ENCODE data around the gene AUH.

Gene AUH

GRCh38 chr9:91345978-91346377 is 15.7 kb downstream of the AUH start:
- H3K4me3 ChIP-seq (ENCODE audit: low read length): no peak overlapping the region
- no peak for DNase-seq (ENCODE audit: low read depth, low spot score)

- no peak for DNase-seq (ENCODE audit: low read depth, low spot score)
- H3K4me3 ChIP-seq (ENCODE audit: low read length): no peak overlapping the region
These were observed 19.1 kb downstream of the AUH start for GRCh38 chr9:91342575-91342974.

DNA sequence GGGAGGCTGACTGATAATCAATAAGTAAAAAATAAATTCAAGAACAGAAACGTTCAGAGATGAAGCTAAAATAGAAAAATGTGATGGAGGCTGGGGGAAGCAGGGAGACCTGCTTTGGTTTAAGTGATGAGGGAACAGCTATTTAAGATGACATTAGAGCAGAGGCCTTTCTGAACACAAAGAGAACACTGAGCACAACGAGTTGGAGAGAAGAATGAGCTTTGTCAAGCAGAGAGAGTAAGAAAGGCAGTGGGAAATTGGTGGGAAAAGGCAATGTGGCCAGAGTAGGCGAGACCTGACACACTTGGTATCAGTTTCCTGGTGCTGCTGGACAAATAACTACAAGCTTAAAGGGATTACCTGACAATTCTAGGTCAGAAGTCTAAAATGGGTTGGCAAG is 20.0 kb downstream of the AUH start:
- DNase-seq (ENCODE audit: low read depth, low spot score): no peak
- H3K4me3 ChIP-seq (ENCODE audit: low read length): no peak overlapping the region

DNA sequence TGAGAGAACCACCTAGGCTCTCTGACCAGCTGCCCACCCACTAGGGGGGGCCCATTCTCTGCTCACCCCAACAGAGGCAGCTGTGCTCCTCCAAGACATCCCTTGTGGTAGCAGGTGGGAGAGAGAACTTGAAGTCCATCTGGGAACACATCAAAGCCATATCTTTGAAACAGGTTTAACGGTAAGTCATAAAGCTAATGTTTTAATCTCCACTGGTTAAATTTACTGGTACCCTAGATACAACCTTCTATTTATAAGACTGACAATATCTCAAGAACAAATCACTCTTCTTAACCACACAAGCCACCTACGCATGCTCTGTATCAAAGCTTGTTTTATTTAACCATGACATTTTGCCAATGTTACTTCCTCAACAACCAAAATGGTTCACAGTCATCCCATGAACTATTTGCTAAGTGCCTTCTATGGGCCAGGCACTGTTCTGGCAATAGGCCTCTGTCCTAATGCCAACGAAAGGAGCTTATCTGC is 20.4 kb downstream of the AUH start:
- H3K4me3 ChIP-seq (ENCODE audit: low read length): no peak overlapping the region
- peak; percentile 91 for DNase-seq (ENCODE audit: low read depth, low spot score)

DNA sequence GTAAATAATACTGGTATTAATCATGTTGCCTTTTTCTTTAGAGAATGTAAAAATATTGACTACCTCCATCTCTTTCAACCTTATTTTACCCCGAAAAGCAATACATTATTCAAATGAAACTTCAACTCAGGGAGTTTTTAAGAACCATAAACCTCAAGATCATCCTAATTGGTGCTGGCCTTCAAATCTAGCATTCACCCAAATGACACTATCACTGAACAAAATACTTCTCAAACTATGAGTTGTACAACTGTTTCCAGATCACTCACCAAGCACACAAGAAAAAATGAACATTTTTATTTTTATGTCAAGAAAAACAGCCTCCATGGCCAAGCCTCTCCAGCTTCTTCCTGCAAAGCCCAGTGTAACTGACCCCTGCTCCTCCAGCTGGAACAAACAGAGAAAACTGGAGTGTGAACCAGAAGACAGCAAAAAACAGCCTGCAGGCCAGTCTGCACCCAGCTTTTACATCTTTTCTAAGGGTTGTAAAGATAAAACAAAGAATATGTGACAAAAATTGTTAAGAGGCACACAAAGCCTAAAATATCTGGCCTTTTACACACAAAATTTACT is 21.2 kb downstream of the AUH start:
- H3K4me3 ChIP-seq (ENCODE audit: low read length): no peak overlapping the region

DNA sequence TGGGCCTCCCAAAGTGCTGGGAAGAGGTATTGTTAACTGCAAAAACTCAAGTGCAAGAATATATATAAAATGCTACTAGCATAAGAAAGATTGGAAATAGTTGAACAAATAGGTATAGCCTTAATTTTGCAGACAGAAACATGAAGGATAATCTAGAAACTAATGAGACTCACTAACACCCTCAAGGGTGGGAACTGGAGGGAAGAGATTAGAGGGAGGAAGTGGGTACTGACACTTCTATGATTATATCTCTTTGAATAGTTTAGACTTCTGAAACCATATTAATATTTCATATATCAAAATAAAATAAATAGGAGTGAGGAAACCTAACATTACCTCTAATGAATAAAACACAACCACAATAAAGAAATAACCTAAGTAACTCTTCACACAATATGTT is 23.0 kb downstream of the AUH start:
- H3K4me3 ChIP-seq (ENCODE audit: low read length): no peak overlapping the region
- peak; percentile 53 for DNase-seq (ENCODE audit: low read depth, low spot score)

More for the DNA sequence above, 21.2 kb downstream of the AUH start:
- no peak for DNase-seq (ENCODE audit: low read depth, low spot score)

GRCh38 chr9:91336786-91337185 is 24.9 kb downstream of the AUH start:
- DNase-seq (ENCODE audit: low read depth, low spot score): no peak
- H3K4me3 ChIP-seq (ENCODE audit: low read length): no peak overlapping the region

DNA sequence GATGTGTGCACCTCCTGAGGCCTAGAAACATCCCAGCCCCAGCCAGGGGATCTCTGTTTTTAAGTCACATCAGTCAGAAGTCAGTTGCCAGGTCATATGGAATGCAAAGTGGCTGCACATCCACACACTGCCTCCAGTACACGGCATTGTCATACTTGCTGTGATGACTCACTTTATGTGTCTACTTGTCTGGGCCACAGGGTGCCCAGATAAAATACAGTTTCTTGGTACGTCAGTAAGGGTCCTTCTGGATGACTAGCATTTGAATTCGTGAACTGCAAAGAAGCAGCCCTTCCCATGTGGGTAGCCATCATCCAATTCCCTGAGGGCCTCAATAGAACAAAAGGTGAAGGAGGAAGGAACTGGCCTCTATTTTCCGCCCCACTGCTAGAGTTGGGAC is 27.7 kb downstream of the AUH start:
- no peak overlapping the region for H3K4me3 ChIP-seq (ENCODE audit: low read length)
- DNase-seq (ENCODE audit: low read depth, low spot score): no peak

GRCh38 chr9:91333551-91333950 is 28.2 kb downstream of the AUH start:
- H3K4me3 ChIP-seq (ENCODE audit: low read length): no peak overlapping the region
- no peak for DNase-seq (ENCODE audit: low read depth, low spot score)

GRCh38 chr9:91332546-91333231 is 29.0 kb downstream of the AUH start:
- DNase-seq (ENCODE audit: low read depth, low spot score): peak; percentile 83
- H3K4me3 ChIP-seq (ENCODE audit: low read length): peak overlapping the region; percentile 15

GRCh38 chr9:91331849-91332248 is 29.9 kb downstream of the AUH start:
- H3K4me3 ChIP-seq (ENCODE audit: low read length): no peak overlapping the region
- no peak for DNase-seq (ENCODE audit: low read depth, low spot score)

DNA sequence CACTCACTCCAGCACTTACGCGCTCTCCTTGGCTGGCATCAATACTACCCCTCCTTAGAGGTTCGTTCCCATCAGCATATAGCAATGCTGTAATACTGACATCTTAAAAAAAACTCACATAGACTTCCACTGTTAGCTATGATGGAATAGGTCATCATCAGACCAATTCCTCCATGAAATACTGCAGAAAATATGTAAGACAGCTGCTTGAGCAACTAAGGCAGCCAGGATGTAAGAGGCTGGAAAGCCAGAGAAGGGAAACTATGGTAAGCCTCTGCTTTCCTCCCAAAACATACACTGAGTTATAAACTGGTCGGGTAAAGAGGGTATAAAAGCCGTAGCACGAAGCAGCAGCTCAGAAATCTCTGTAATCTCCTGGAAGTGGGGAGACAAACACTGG is 33.5 kb downstream of the AUH start:
- DNase-seq (ENCODE audit: low read depth, low spot score): no peak
- no peak overlapping the region for H3K4me3 ChIP-seq (ENCODE audit: low read length)

- DNase-seq (ENCODE audit: low read depth, low spot score): no peak
- no peak overlapping the region for H3K4me3 ChIP-seq (ENCODE audit: low read length)
These were observed 40.0 kb downstream of the AUH start for GRCh38 chr9:91321691-91322090.

GRCh38 chr9:91320299-91320698 is 41.4 kb downstream of the AUH start:
- no peak overlapping the region for H3K4me3 ChIP-seq (ENCODE audit: low read length)
- DNase-seq (ENCODE audit: low read depth, low spot score): no peak

GRCh38 chr9:91316093-91316492 is 45.6 kb downstream of the AUH start:
- no peak for DNase-seq (ENCODE audit: low read depth, low spot score)
- no peak overlapping the region for H3K4me3 ChIP-seq (ENCODE audit: low read length)

DNA sequence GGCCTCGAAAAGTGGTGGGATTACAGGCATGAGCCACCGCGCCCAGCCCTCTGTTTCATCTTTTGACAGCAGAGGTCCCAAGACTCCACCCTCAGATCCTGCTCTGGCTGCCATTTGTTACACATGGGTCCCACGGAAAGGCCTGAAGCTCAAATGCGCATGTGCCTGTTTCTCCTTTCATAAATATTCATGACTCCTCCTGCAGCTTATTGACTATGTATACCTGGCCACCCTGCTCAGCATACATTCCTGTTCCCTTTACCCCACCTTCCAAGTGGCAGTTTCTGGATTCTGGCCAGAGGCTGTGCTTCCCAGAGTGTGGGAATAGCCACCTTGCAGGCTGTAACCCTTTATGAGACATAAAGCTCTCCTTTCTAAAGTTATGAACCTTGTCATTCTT is 46.5 kb downstream of the AUH start:
- DNase-seq (ENCODE audit: low read depth, low spot score): no peak
- H3K4me3 ChIP-seq (ENCODE audit: low read length): no peak overlapping the region

DNA sequence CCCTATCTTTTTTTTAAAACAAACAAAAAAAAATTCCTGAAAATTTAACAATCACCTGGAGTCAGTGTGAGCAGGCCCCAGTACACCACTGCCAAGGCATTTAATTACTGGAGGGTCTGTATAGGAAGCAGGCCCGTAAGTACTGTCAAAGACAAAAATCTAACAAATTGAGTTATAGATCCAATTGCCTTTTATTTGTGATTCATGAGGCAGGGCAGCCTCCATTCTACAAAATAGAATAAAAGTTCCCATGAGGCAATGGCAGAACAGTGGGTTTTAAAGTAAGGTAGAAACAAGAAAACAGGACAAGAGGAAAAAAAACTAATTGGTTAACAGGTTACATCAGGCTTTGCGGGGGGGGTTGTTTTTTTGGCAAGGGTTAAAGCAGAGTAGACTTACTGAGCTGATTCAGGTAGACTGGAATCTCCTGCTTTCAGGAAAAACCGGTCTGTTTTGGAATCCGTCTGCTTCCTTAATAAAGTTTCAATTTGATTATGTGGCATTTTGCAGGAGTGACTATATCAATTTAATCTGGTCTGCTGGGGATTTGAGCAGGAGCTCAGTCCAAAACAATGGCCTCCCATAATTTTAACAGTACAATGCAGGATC is 48.9 kb downstream of the AUH start:
- no peak overlapping the region for H3K4me3 ChIP-seq (ENCODE audit: low read length)
- no peak for DNase-seq (ENCODE audit: low read depth, low spot score)

- DNase-seq (ENCODE audit: low read depth, low spot score): no peak
- H3K4me3 ChIP-seq (ENCODE audit: low read length): no peak overlapping the region
These were observed 51.7 kb downstream of the AUH start for GRCh38 chr9:91310037-91310436.

GRCh38 chr9:91308191-91308590 is 53.5 kb downstream of the AUH start:
- DNase-seq (ENCODE audit: low read depth, low spot score): no peak
- H3K4me3 ChIP-seq (ENCODE audit: low read length): no peak overlapping the region

DNA sequence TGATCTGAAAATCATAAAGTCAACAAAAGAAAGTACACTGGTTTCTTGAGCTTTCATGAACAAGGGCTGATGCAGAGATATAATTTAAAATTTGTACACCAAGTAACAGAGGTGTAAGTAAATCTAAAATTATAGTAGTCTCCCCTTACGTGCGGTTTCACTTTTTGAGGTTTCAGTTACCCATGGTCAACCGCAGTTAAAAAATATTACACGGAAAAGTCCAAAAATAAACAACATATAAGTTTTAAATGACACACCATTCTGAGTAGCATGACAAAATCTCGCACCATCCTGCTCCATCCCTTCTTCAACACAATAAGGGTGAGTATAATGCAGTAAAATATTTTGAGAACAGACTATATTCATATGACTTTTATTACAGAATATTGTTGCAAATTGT is 54.4 kb downstream of the AUH start:
- H3K4me3 ChIP-seq (ENCODE audit: low read length): no peak overlapping the region
- no peak for DNase-seq (ENCODE audit: low read depth, low spot score)

DNA sequence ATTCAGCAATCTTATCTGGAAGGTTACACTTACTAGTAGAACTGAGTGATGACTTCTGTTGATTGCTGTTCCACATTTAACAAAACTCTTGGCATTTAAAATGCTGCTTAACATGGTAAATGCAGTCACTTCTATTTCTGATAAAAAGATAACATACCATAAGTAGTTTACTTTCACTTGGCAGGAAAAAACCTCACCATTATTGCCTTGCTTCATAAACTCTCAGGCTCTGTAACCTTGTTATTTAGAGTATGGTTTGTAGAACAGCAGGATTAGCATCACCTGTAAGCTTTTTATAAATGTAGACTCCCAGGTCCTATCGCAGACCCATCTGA is 55.5 kb downstream of the AUH start:
- DNase-seq (ENCODE audit: low read depth, low spot score): peak; percentile 4
- H3K4me3 ChIP-seq (ENCODE audit: low read length): no peak overlapping the region

All from Jurkat, Clone E6-1 (cell line).